Esophagus muscularis mucosa (tissue), 3 donors: ENCODE data around the gene RALY.
A peak's percentile ranks its signal among the peaks of the same experiment; 100 is the strongest.

Experiments
- CTCF ChIP-seq, 3 experiments: fragments of 200-600 bp in 2 of 3; fragments of 450-650 bp in 1 of 3; sonication (generic) in 2 of 3; IDR thresholded peaks; one replicate each; pipeline ENCODE4 v1.5.1; 2017 to 2019; ENCODE audit warnings: antibody characterized with exemption in 3 of 3, mild to moderate bottlenecking in 2 of 3, moderate library complexity in 1 of 3
- POLR2A ChIP-seq: fragments of 450-650 bp; IDR thresholded peaks from one replicate; pipeline ENCODE4 v1.6.1; 2017; ENCODE audit warnings: antibody characterized with exemption, moderate library complexity, mild to moderate bottlenecking, low read depth
- POLR2AphosphoS5 ChIP-seq, 2 donors: sonication (generic); formaldehyde crosslinking; IDR thresholded peaks; one replicate each; pipeline ENCODE4 v1.6.1; 2017; ENCODE audit warnings: antibody characterized with exemption in 2 of 2

DNA sequence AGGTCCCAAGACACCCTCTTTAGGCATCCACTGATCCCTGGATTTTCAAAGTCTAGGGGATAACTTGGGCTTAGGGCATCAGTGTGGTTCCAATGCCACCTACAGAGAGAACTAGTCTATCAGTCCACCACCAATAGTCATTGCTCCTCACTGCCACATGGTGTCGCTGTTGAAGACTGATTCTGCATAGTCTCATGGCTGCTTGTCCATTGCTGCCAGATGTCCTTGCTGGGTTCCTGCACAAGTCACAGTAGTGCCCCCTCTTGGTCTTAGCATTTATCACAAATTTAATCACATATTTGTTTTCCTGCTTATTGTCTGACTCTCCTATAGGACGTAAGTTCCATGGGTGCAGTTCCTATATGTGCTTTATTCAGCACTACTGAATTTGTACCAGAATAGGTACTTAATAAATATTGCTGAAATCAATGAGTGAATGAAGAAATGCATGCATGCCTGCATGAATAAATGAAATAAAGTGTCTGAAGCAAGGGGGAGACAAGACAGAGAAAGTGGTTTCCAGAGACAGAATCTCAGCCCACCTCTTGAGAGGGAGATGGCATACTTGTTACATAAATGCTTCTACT is 45.9 kb upstream of the RALY start:
- TF ChIP-seq CTCF (IDR thresholded peaks at IDR 0.05) (peak in 2 of 3 experiments; percentile 20 to 38), POLR2A (no peak), POLR2AphosphoS5 (IDR thresholded peaks at IDR 0.05) (no peak)
